NT2/D1 (cell line): ENCODE results near the gene TDRD9.

Source experiments
- YY1 ChIP-seq: IDR thresholded peaks from 2 replicates; pipeline ENCODE4 v1.6.1; 2011; ENCODE audit not compliant: insufficient read length, insufficient read depth
- ZNF274 ChIP-seq: IDR thresholded peaks from 2 replicates; pipeline ENCODE4 v1.6.1; 2011; ENCODE audit warnings: mild to moderate bottlenecking, low read depth, low read length

DNA sequence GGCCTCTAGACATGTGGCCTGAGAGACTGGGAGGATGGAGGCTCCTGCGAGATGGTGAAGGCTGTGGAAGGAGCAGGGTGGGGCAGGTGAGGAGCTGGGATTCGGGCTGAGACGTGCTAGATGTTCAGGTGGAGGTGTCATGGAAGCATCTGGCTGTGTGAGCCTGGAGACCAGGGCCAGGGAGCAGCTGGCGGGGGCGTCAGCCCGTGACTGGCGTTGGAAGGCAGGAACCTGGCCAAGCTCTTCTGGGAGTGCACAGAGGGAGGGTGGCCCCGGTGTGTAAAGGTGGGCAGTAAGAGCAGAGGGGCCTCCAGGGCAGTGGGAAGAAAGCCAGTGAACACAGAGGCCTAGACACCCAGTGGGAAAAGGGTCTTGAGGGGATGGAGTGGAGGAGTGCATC, 69.1 kb downstream of the TDRD9 start:
- TF ChIP-seq YY1 (no peak), ZNF274 (no peak)
